ENCODE data around the gene ABCC6.

ABCC6 gene

GRCh38 chr16:16145286-16145685 lies 78.0 kb downstream of the ABCC6 start:
- TF ChIP-seq GABPA (IDR thresholded peaks at IDR 0.05; ENCODE audit: low read depth) (no peak), REST (IDR thresholded peaks at IDR 0.05; ENCODE audit: insufficient replicate concordance, low read depth) (no peak), CTCF (IDR thresholded peaks at IDR 0.05; ENCODE audit: insufficient read depth, low read length) (no peak), POLR2AphosphoS5 (IDR thresholded peaks at IDR 0.05; ENCODE audit: low read depth) (no peak), SPI1 (IDR thresholded peaks at IDR 0.05; ENCODE audit: borderline replicate concordance, low read depth) (no peak)
- DNase-seq (ENCODE audit: low read depth in 1 of 2, low spot score in 1 of 2) = no peak

GRCh38 chr16:16144416-16144815 lies 78.9 kb downstream of the ABCC6 start:
- no peak overlapping the region for H3K4me3 ChIP-seq (replicated peaks; ENCODE audit: insufficient read depth, low read length)
- TF ChIP-seq REST (IDR thresholded peaks at IDR 0.05; ENCODE audit: insufficient replicate concordance, low read depth) = no peak
- no peak for TF ChIP-seq CTCF (IDR thresholded peaks at IDR 0.05; ENCODE audit: insufficient read depth, low read length)
- TF ChIP-seq POLR2AphosphoS5 (IDR thresholded peaks at IDR 0.05; ENCODE audit: low read depth) = no peak
- no peak for TF ChIP-seq GABPA (IDR thresholded peaks at IDR 0.05; ENCODE audit: low read depth)
- no peak for TF ChIP-seq SPI1 (IDR thresholded peaks at IDR 0.05; ENCODE audit: borderline replicate concordance, low read depth)
- DNase-seq (ENCODE audit: low read depth in 1 of 2, low spot score in 1 of 2) = no peak
- no peaks in the 10 kb centered on the region for H3K27me3 ChIP-seq (ENCODE audit: insufficient read depth, poor library complexity, severe bottlenecking)
- H3K27ac ChIP-seq (replicated peaks) = no peak overlapping the region

More at GRCh38 chr16:16145286-16145685, 78.0 kb downstream of the ABCC6 start:
- no peaks in the 10 kb centered on the region for H3K27me3 ChIP-seq (ENCODE audit: insufficient read depth, poor library complexity, severe bottlenecking)
- H3K27ac ChIP-seq (replicated peaks) = no peak overlapping the region
- H3K4me3 ChIP-seq (replicated peaks; ENCODE audit: insufficient read depth, low read length) = no peak overlapping the region

- no peak overlapping the region for H3K27ac ChIP-seq (replicated peaks)
- no peak overlapping the region for H3K4me3 ChIP-seq (replicated peaks; ENCODE audit: insufficient read depth, low read length)
- TF ChIP-seq REST (IDR thresholded peaks at IDR 0.05; ENCODE audit: insufficient replicate concordance, low read depth) (no peak), CTCF (IDR thresholded peaks at IDR 0.05; ENCODE audit: insufficient read depth, low read length) (no peak), GABPA (IDR thresholded peaks at IDR 0.05; ENCODE audit: low read depth) (no peak), SPI1 (IDR thresholded peaks at IDR 0.05; ENCODE audit: borderline replicate concordance, low read depth) (no peak), POLR2AphosphoS5 (IDR thresholded peaks at IDR 0.05; ENCODE audit: low read depth) (no peak)
- no peaks in the 10 kb centered on the region for H3K27me3 ChIP-seq (ENCODE audit: insufficient read depth, poor library complexity, severe bottlenecking)
- no peak for DNase-seq (ENCODE audit: low read depth in 1 of 2, low spot score in 1 of 2)
Measured at GRCh38 chr16:16143931-16144330, 79.4 kb downstream of the ABCC6 start.
